Neural cell (in vitro differentiated cells): ENCODE measurements around the gene CTXND1. TPM values are rescaled to one million over a fixed set of nuclear protein-coding genes. Genes with fewer than 3 reads are reported as not detected.

ENCODE experiments used
- H2AFZ ChIP-seq: fragments of 200-600, 300-800 bp; sonication (generic), shearing (Covaris generic); 2 replicates; pipeline ENCODE4 v1.6.0; 2014; ENCODE audit warnings: low read depth, mild to moderate bottlenecking, antibody characterized with exemption, low read length, moderate library complexity
- H3F3A ChIP-seq: fragments of 200-600 bp; shearing (Covaris generic); 2 replicates; pipeline ENCODE4 v1.6.1; 2016; ENCODE audit warnings: mild to moderate bottlenecking, moderate library complexity, mixed read lengths, antibody characterized with exemption, low read length; ENCODE audit not compliant: insufficient read depth, poor library complexity, severe bottlenecking
- H3K27ac ChIP-seq: fragments of 200-600, 300-800 bp; sonication (generic), shearing (Covaris generic); 2 replicates; pipeline ENCODE4 v1.5.1; 2014; ENCODE audit warnings: mild to moderate bottlenecking, low read length, moderate library complexity
- H3K27me3 ChIP-seq: fragments of 300-800, 200-600 bp; sonication (generic), shearing (Covaris generic); 2 replicates; pipeline ENCODE4 v1.6.0; 2014; ENCODE audit warnings: mild to moderate bottlenecking, low read depth, low read length, moderate library complexity; ENCODE audit not compliant: insufficient read depth
- H3K36me3 ChIP-seq: fragments of 300-800, 200-600 bp; sonication (generic), shearing (Covaris generic); 2 replicates; pipeline ENCODE4 v1.5.1; 2014; ENCODE audit warnings: mild to moderate bottlenecking, antibody characterized with exemption, low read length, moderate library complexity; ENCODE audit not compliant: insufficient read depth
- H3K4me2 ChIP-seq: fragments of 300-800, 200-600 bp; sonication (generic), shearing (Covaris generic); 2 replicates; pipeline ENCODE4 v1.6.0; 2014; ENCODE audit warnings: mild to moderate bottlenecking, low read length
- H3K4me3 ChIP-seq: fragments of 300-800, 200-600 bp; sonication (generic), shearing (Covaris generic); 2 replicates; pipeline ENCODE4 v1.5.1; 2014; ENCODE audit warnings: mild to moderate bottlenecking, low read length, moderate library complexity
- H3K79me2 ChIP-seq: fragments of 200-600 bp; shearing (Covaris generic); replicated peaks from 2 replicates; pipeline ENCODE4 v1.6.0; 2014; ENCODE audit warnings: mild to moderate bottlenecking, low read length, moderate library complexity; ENCODE audit not compliant: insufficient read depth
- H3K9ac ChIP-seq: fragments of 300-800, 200-600 bp; sonication (generic), shearing (Covaris generic); 2 replicates; pipeline ENCODE4 v1.6.1; 2016; ENCODE audit warnings: mild to moderate bottlenecking, low read length, mixed read lengths
- H3K9me2 ChIP-seq: fragments of 200-600 bp; shearing (Covaris generic); 2 replicates; pipeline ENCODE4 v1.6.1; 2016; ENCODE audit warnings: mild to moderate bottlenecking, low read length, mixed read lengths; ENCODE audit not compliant: insufficient read depth
- H3K9me3 ChIP-seq: fragments of 200-600, 300-800 bp; sonication (generic), shearing (Covaris generic); 2 replicates; pipeline ENCODE4 v1.6.1; 2016; ENCODE audit warnings: mild to moderate bottlenecking, mixed run types, low read length, moderate library complexity, mixed read lengths
- H4K20me1 ChIP-seq: fragments of 200-600 bp; shearing (Covaris generic); 2 replicates; pipeline ENCODE4 v1.6.1; 2016; ENCODE audit warnings: mild to moderate bottlenecking, mixed run types; ENCODE audit not compliant: insufficient read depth
- CTCF ChIP-seq: fragments of 450-650 bp; IDR thresholded peaks from 2 replicates; pipeline ENCODE4 v1.5.1; 2014; ENCODE audit warnings: antibody characterized with exemption, mild to moderate bottlenecking, moderate library complexity; ENCODE audit not compliant: poor library complexity, severe bottlenecking
- EP300 ChIP-seq: fragments of 450-650 bp; conservative IDR thresholded peaks from 2 replicates; pipeline ENCODE4 v1.6.1; 2014; ENCODE audit warnings: antibody characterized with exemption, mild to moderate bottlenecking, moderate library complexity; ENCODE audit not compliant: poor library complexity, severe bottlenecking
- EZH2 ChIP-seq: fragments of 200-600, 300-800 bp; shearing (Covaris generic), sonication (generic); IDR thresholded peaks from 2 replicates; pipeline ENCODE4 v1.6.1; 2014; ENCODE audit warnings: antibody characterized with exemption, low read length, borderline replicate concordance, mild to moderate bottlenecking; ENCODE audit not compliant: insufficient read depth, poor library complexity, severe bottlenecking
- MXI1 ChIP-seq: fragments of 450-650 bp; conservative IDR thresholded peaks from 2 replicates; pipeline ENCODE4 v1.6.1; 2014; ENCODE audit warnings: antibody characterized with exemption, mild to moderate bottlenecking; ENCODE audit not compliant: poor library complexity, severe bottlenecking
- POLR2AphosphoS5 ChIP-seq: IDR thresholded peaks from 2 replicates; pipeline ENCODE4 v1.6.1; 2012
- RAD21 ChIP-seq: fragments of 450-650 bp; conservative IDR thresholded peaks from 2 replicates; pipeline ENCODE4 v1.6.1; 2014; ENCODE audit warnings: antibody characterized with exemption, mild to moderate bottlenecking, moderate library complexity
- SMC3 ChIP-seq: fragments of 450-650 bp; conservative IDR thresholded peaks from 2 replicates; pipeline ENCODE4 v1.6.1; 2014; ENCODE audit warnings: antibody characterized with exemption, mild to moderate bottlenecking, moderate library complexity; ENCODE audit not compliant: poor library complexity
- TAF1 ChIP-seq: IDR thresholded peaks from 2 replicates; pipeline ENCODE4 v1.6.1; 2012; ENCODE audit warnings: low read depth
- polyA plus RNA-seq: library from polyadenylated mRNA; depleted of rRNA; stranded (reverse); fragments of >200 nt; gene quantifications from 2 replicates; pipeline ENCODE4 v1.2.3, GENCODE V29; 2014
- TF ChIP-seq, protein P1 (sequence below): IDR thresholded peaks from 2 replicates; pipeline ENCODE4 v1.6.1; 2012; ENCODE audit warnings: borderline replicate concordance

Gene CTXND1
- polyA plus RNA-seq, 1 donor from 2014 or later = not detected

DNA sequence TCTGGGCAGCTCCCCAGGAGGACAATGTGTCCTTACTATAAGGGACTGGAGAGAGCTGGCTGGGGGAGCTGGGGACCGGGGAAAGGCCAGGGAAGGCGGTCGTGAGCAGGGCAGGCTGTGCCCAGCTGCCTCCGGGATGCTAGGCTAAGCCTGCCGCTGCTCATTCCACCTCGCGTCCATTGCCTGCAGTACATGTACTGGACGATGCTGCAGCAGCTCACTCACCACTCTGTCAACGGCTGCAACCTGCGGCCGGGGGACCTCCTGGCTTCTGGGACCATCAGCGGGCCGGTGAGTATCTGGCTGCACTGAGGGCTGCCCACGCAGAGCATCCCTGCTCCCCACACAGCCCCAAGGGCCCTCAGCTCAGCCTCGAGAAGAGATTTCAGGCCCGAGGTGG, 72.1 kb downstream of the CTXND1 start:
- Histone ChIP-seq H3F3A (no peaks in the 10 kb centered on the region), H3K36me3 (no peaks in the 10 kb centered on the region), H3K4me2 (no peak overlapping the region), H4K20me1 (no peaks in the 10 kb centered on the region), H3K27ac (no peak overlapping the region), H3K9ac (no peak overlapping the region), H3K27me3 (no peaks in the 10 kb centered on the region), H3K4me3 (no peak overlapping the region), H3K9me3 (no peaks in the 10 kb centered on the region), H2AFZ (no peak overlapping the region), H3K9me2 (no peaks in the 10 kb centered on the region), H3K79me2 (no peaks in the 10 kb centered on the region)
- TF ChIP-seq SMC3 = no peak
- TF ChIP-seq, protein P1, sequence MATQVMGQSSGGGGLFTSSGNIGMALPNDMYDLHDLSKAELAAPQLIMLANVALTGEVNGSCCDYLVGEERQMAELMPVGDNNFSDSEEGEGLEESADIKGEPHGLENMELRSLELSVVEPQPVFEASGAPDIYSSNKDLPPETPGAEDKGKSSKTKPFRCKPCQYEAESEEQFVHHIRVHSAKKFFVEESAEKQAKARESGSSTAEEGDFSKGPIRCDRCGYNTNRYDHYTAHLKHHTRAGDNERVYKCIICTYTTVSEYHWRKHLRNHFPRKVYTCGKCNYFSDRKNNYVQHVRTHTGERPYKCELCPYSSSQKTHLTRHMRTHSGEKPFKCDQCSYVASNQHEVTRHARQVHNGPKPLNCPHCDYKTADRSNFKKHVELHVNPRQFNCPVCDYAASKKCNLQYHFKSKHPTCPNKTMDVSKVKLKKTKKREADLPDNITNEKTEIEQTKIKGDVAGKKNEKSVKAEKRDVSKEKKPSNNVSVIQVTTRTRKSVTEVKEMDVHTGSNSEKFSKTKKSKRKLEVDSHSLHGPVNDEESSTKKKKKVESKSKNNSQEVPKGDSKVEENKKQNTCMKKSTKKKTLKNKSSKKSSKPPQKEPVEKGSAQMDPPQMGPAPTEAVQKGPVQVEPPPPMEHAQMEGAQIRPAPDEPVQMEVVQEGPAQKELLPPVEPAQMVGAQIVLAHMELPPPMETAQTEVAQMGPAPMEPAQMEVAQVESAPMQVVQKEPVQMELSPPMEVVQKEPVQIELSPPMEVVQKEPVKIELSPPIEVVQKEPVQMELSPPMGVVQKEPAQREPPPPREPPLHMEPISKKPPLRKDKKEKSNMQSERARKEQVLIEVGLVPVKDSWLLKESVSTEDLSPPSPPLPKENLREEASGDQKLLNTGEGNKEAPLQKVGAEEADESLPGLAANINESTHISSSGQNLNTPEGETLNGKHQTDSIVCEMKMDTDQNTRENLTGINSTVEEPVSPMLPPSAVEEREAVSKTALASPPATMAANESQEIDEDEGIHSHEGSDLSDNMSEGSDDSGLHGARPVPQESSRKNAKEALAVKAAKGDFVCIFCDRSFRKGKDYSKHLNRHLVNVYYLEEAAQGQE = no peak
- TF ChIP-seq EP300 = no peak
- no peak for TF ChIP-seq TAF1

DNA sequence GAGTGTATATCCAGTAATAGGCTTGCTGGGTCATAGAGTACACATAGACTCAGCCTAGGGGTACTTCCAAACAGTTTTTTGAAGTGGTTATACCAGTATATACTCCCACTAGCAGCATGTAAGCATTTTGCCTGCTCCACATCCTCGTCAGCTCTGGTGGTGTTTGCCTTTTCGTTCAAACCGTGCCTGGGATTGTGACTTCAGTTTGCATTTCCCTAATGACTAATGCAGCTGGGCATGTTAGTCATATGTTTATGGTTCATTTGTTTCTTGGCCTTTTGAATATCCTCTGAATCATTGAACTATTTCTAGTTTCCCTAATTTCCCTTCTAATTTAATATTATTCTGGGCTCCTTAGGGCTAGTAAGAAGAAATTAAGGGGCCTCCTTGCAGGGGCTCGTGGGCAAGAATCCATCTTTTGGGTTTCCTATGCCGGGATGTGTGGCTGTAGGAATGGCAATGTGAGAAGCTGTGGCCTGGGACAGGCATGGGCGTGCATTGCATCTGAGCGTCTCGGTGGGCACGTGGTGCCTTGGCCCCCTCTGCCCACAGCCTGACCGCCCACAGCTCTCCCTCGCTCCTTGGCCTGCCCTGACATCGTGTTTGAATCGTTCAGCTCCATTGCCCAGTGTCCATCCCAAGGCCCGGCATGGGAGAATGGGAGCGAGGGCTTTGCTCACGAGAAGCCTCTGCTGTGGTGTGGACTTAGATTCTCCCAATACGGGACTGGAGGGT, 72.8 kb downstream of the CTXND1 start:
- no peaks in the 10 kb centered on the region for H3K9me3 ChIP-seq
- H3K4me3 ChIP-seq = no peak overlapping the region
- no peaks in the 10 kb centered on the region for H4K20me1 ChIP-seq
- TF ChIP-seq RAD21 = no peak
- no peak for TF ChIP-seq TAF1
- no peak for TF ChIP-seq SMC3
- no peak for TF ChIP-seq POLR2AphosphoS5
- TF ChIP-seq MXI1 = no peak
- TF ChIP-seq EP300 = no peak
- no peak for TF ChIP-seq EZH2
- TF ChIP-seq, protein P1 = no peak
- TF ChIP-seq CTCF = no peak
- no peak overlapping the region for H3K4me2 ChIP-seq
- no peaks in the 10 kb centered on the region for H3K36me3 ChIP-seq
- H3K27me3 ChIP-seq = no peaks in the 10 kb centered on the region
- H3K9ac ChIP-seq = no peak overlapping the region
- no peaks in the 10 kb centered on the region for H3F3A ChIP-seq
- no peak overlapping the region for H3K27ac ChIP-seq
- H2AFZ ChIP-seq = no peak overlapping the region
- no peaks in the 10 kb centered on the region for H3K79me2 ChIP-seq
- H3K9me2 ChIP-seq = no peaks in the 10 kb centered on the region
